ENCODE data around the gene P2RY14.
A peak's percentile ranks its signal among the peaks of the same experiment; 100 is the strongest.
"Not testable (repeated sequence)": the region's sequence is repeated elsewhere in the genome, so short reads cannot be mapped to it uniquely, and the experiment has no call there.

P2RY14 gene

GRCh38 chr3:151174351-151174750, 104.0 kb downstream of the P2RY14 start:
- no peak for DNase-seq

- no peak for DNase-seq
Measured at GRCh38 chr3:151171145-151171757, 107.1 kb downstream of the P2RY14 start.

GRCh38 chr3:151169948-151170679, 108.2 kb downstream of the P2RY14 start:
- DNase-seq, result not testable (repeated sequence)

- DNase-seq, result no peak
Measured at GRCh38 chr3:151169262-151169947, 108.9 kb downstream of the P2RY14 start.

- peak; percentile 51 for DNase-seq
Measured at GRCh38 chr3:151168269-151169094, 109.9 kb downstream of the P2RY14 start.

GRCh38 chr3:151166161-151166560, 112.2 kb downstream of the P2RY14 start:
- DNase-seq, result no peak

- no peak for DNase-seq
Measured at GRCh38 chr3:151165226-151165625, 113.1 kb downstream of the P2RY14 start.
